K562 (cell line): ENCODE results near the gene HMGXB3. TPM values are rescaled to one million over a fixed set of nuclear protein-coding genes. Genes with fewer than 3 reads are reported as not detected.
A peak's percentile ranks its signal among the peaks of the same experiment; 100 is the strongest.

ENCODE experiments used
- ATAC-seq: fragments of 200-7000 bp; cut with Tn5 transposase; 3 replicates; pipeline ENCODE4 v1.9.1; 2020; ENCODE audit warnings: moderate library complexity
- BruUV-seq: library from RNA; stranded (reverse); fragments of 400-500 nt; replicated peaks from 2 replicates; lab custom pipeline; 2021; lab: Mats Ljungman, UMichigan
- CTCF ChIA-PET: fragments of 300-600 bp; formaldehyde crosslinking; extraction: SDS; loops from one replicate; lab custom pipeline; 2021; ENCODE audit warnings: low intra/inter-chr PET ratio; lab: Yijun Ruan, JAX
- POLR2A ChIA-PET: fragments of 300-600, 350-650 bp; sonication (Branson Sonifier 250); formaldehyde crosslinking; extraction: SDS; loops from one replicate; lab custom pipeline; 2021; ENCODE audit warnings: antibody characterized with exemption, inconsistent platforms; lab: Yijun Ruan, JAX
- DNase-seq, 4 experiments: peaks; one replicate each; pipeline versions ENCODE4 v3.0.0 to v3.0.0-alpha.2; 2011 to 2018; ENCODE audit warnings: low spot score in 3 of 4, mixed read lengths in 3 of 4; ENCODE audit errors: extremely low read depth in 1 of 4
- FAIRE-seq: peaks from 2 replicates; lab custom pipeline; 2011; peaks lifted over from hg19 to GRCh38; lab: Jason Lieb, UNC
- H2AFZ ChIP-seq: 2 replicates; pipeline ENCODE4 v1.6.0; 2011; ENCODE audit warnings: low read depth, low read length, control low read depth, inconsistent platforms
- H3K27ac ChIP-seq: fragments of 200-600 bp; 3 replicates; pipeline ENCODE4 v1.8.0; 2011; ENCODE audit warnings: low read depth, mild to moderate bottlenecking, control low read depth, inconsistent platforms, low read length, moderate library complexity, mixed read lengths; ENCODE audit errors: extremely low read depth
- H3K27me3 ChIP-seq, 2 experiments: fragments of 300-600 bp in 1 of 2; 2 replicates in 1 of 2; 3 replicates in 1 of 2; pipeline versions ENCODE4 v1.6.0 to v1.8.0; 2011; ENCODE audit warnings: inconsistent platforms in 2 of 2, low read length in 2 of 2, mild to moderate bottlenecking in 1 of 2, mixed read lengths in 1 of 2, moderate library complexity in 1 of 2; ENCODE audit not compliant: control insufficient read depth in 2 of 2, insufficient read depth in 2 of 2
- H3K36me3 ChIP-seq: fragments of 300-600 bp; 3 replicates; pipeline ENCODE4 v1.8.0; 2011; ENCODE audit warnings: mild to moderate bottlenecking, low read length, inconsistent platforms; ENCODE audit not compliant: control insufficient read depth, insufficient read depth
- H3K4me1 ChIP-seq, 2 experiments: fragments of 200-600 bp in 1 of 2; replicated peaks in 1 of 2; 2 replicates in 1 of 2; 3 replicates in 1 of 2; pipeline versions ENCODE4 v1.5.1 to v1.8.0; 2011; ENCODE audit warnings: inconsistent platforms in 2 of 2, low read length in 2 of 2, mild to moderate bottlenecking in 1 of 2, mixed read lengths in 1 of 2, moderate library complexity in 1 of 2; ENCODE audit not compliant: control insufficient read depth in 2 of 2, insufficient read depth in 2 of 2
- H3K4me2 ChIP-seq: 2 replicates; pipeline ENCODE4 v1.6.1; 2011; ENCODE audit warnings: low read length, control low read depth, inconsistent platforms, mixed read lengths; ENCODE audit not compliant: insufficient read depth
- H3K4me3 ChIP-seq: fragments of 200-600 bp; sonication (generic), shearing (Covaris generic); 2 replicates; pipeline ENCODE4 v1.5.1; 2016; ENCODE audit warnings: control low read depth, inconsistent platforms
- H3K79me2 ChIP-seq: fragments of 200-600 bp; 3 replicates; pipeline ENCODE4 v1.8.0; 2011; ENCODE audit warnings: low read length, inconsistent platforms; ENCODE audit not compliant: control insufficient read depth, insufficient read depth
- H3K9ac ChIP-seq, 2 experiments: 2 replicates each; pipeline versions ENCODE4 v1.6.0 to v1.6.1; 2011; ENCODE audit warnings: low read depth in 2 of 2, low read length in 2 of 2, control low read depth in 1 of 2, inconsistent platforms in 1 of 2, mild to moderate bottlenecking in 1 of 2, mixed read lengths in 1 of 2; ENCODE audit not compliant: insufficient read depth in 1 of 2
- H3K9me1 ChIP-seq: one replicate; pipeline ENCODE4 v1.6.0; 2011; ENCODE audit warnings: inconsistent platforms, mild to moderate bottlenecking, low read length, moderate library complexity; ENCODE audit not compliant: control insufficient read depth, insufficient read depth
- H3K9me3 ChIP-seq: replicated peaks from 2 replicates; pipeline ENCODE4 v1.5.1; 2011; ENCODE audit warnings: low read depth, low read length, inconsistent platforms; ENCODE audit not compliant: control insufficient read depth, insufficient read depth
- H4K20me1 ChIP-seq: replicated peaks from 2 replicates; pipeline ENCODE4 v1.6.1; 2011; ENCODE audit warnings: low read length, inconsistent platforms, mixed read lengths; ENCODE audit not compliant: control insufficient read depth, insufficient read depth
- AFF4 ChIP-seq: sonication (generic); formaldehyde crosslinking; IDR thresholded peaks from 2 replicates; pipeline ENCODE4 v1.8.0; 2023; ENCODE audit warnings: mild to moderate bottlenecking, missing genetic modification reagents
- BRD4 ChIP-seq: fragments of 200-600 bp; sonication (generic); IDR thresholded peaks from 2 replicates; pipeline ENCODE4 v1.6.1; 2017; ENCODE audit warnings: inconsistent platforms
- CC2D1A ChIP-seq: fragments of 450-650 bp; IDR thresholded peaks from 2 replicates; pipeline ENCODE4 v1.6.1; 2017; ENCODE audit warnings: mild to moderate bottlenecking
- ELF4 ChIP-seq: fragments of 450-650 bp; formaldehyde crosslinking; IDR thresholded peaks from 2 replicates; pipeline ENCODE4 v1.4.0; 2022; ENCODE audit warnings: missing genetic modification characterization
- HMGN3 ChIP-seq: IDR thresholded peaks from 2 replicates; pipeline ENCODE4 v1.6.1; 2011; ENCODE audit warnings: borderline replicate concordance, low read depth, mild to moderate bottlenecking, mixed read lengths, low read length; ENCODE audit not compliant: insufficient read length; ENCODE audit errors: extremely low read depth
- MEIS2 ChIP-seq: fragments of 450-650 bp; IDR thresholded peaks from 2 replicates; pipeline ENCODE4 v1.6.1; 2014; ENCODE audit warnings: mild to moderate bottlenecking; ENCODE audit not compliant: partially characterized antibody
- NONO ChIP-seq, 2 experiments: fragments of 200-400 bp in 1 of 2; fragments of 450-650 bp in 1 of 2; formaldehyde crosslinking in 1 of 2; IDR thresholded peaks; 2 replicates each; pipeline ENCODE4 v1.6.1; 2017; ENCODE audit warnings: low read depth in 2 of 2, mild to moderate bottlenecking in 2 of 2, moderate library complexity in 2 of 2, low read length in 1 of 2
- RB1 ChIP-seq: fragments of 450-650 bp; IDR thresholded peaks from 2 replicates; pipeline ENCODE4 v1.6.1; 2017; ENCODE audit warnings: low read depth, mild to moderate bottlenecking
- SMAD2 ChIP-seq: fragments of 150-350 bp; IDR thresholded peaks from 2 replicates; pipeline ENCODE4 v1.6.1; 2014; ENCODE audit warnings: low read depth, mild to moderate bottlenecking, low read length
- SMAD4 ChIP-seq: fragments of 250-450 bp; sonication (Bioruptor Pico); conservative IDR thresholded peaks from 2 replicates; pipeline ENCODE4 v1.8.0; 2021; ENCODE audit warnings: inconsistent platforms, mild to moderate bottlenecking, moderate library complexity
- VEZF1 ChIP-seq: fragments of 200-800 bp; sonication (Bioruptor generic); IDR thresholded peaks from 2 replicates; pipeline ENCODE4 v1.6.1; 2017; ENCODE audit warnings: missing genetic modification characterization, missing compliant biosample characterization
- ZC3H4 ChIP-seq: sonication (generic); formaldehyde crosslinking; IDR thresholded peaks from 2 replicates; pipeline ENCODE4 v1.9.0; 2021; ENCODE audit warnings: missing genetic modification reagents, borderline replicate concordance
- ZFP36 ChIP-seq: fragments of 150-350 bp; IDR thresholded peaks from 2 replicates; pipeline ENCODE4 v1.6.1; 2018; ENCODE audit warnings: low read length, low read depth; ENCODE audit not compliant: partially characterized antibody
- WGBS: fragments of 100-300 bp; shearing (Covaris generic); methylation state at CpG from one replicate; pipeline ENCODE4 v1.1.6; 2016; ENCODE audit warnings: low coverage, mixed read lengths; ENCODE audit not compliant: insufficient coverage; ENCODE audit errors: missing lambda C conversion rate; 5-methylcytosine and 5-hydroxymethylcytosine counted together
- in situ Hi-C: fragments of 300-500 bp; cut with MboI; formaldehyde crosslinking; loops from 4 replicates; pipeline ENCODE4 v1.15.0; 2018; ENCODE audit warnings: inconsistent platforms, mixed read lengths
- intact Hi-C: fragments of 100-400 bp; cut with micrococcal nuclease; formaldehyde crosslinking; loops from 2 replicates; pipeline ENCODE4 v1.14.2; 2022
- polyA plus RNA-seq, 8 experiments: library from polyadenylated mRNA; depleted of rRNA in 4 of 8; stranded (reverse) in 5 of 8; unstranded in 3 of 8; fragments of >200 nt; fragmentation: Nextera tagmentation in 2 of 8; fragmentation: Illumina TruSeq in 1 of 8; extraction: Ambion mirVana in 2 of 8; extraction: Trizol in 1 of 8; gene quantifications; 2 replicates each; pipeline versions ENCODE4 v1.2.1 to v1.2.3, GENCODE V29; 2011 to 2014; ENCODE audit warnings: inconsistent platforms in 1 of 8, missing spikeins in 1 of 8
- total RNA-seq, 7 experiments: library from RNA; depleted of rRNA in 6 of 7; stranded (reverse); fragments of >200 nt in 6 of 7; fragmentation: Illumina TruSeq in 2 of 7; extraction: Trizol in 2 of 7; gene quantifications; 2 replicates each; pipeline versions ENCODE4 v1.2.1 to v1.2.3, GENCODE V29; 2011 to 2021; ENCODE audit warnings: low replicate concordance in 1 of 7

HMGXB3 gene
- total and polyA plus RNA-seq, 9 of the 15 experiments (the other 6 are each of a cell fraction or from before 2014, with no cell fraction given), result 1.8 to 44.1 (median 32.2) TPM

GRCh38 chr5:150000990-150001659 is 586 bp downstream of the HMGXB3 start:
- Histone ChIP-seq H4K20me1 (0 out of 2 replicates have a peak, but pooled peaks cover 12% of the 10 kb centered on the region), H3K9me1 (no peaks in the 10 kb centered on the region), H3K4me2 (peak overlapping the region; percentile 100), H3K36me3 (peaks cover 37% of the 10 kb centered on the region), H3K4me3 (peak overlapping the region; percentile 84), H3K9ac (peak overlapping the region; percentile 93 to 95), H2AFZ (peak overlapping the region; percentile 94), H3K27me3 (no peaks in the 10 kb centered on the region), H3K9me3 (no peaks in the 10 kb centered on the region), H3K4me1 (peaks cover 11 to 15% of the 10 kb centered on the region in 2 experiments; a peak in 4 of 5 replicates), H3K79me2 (peaks cover 69% of the 10 kb centered on the region), H3K27ac (peak overlapping the region; percentile 95)
- POLR2A ChIA-PET, result interaction anchor here (0.7 to 1.8 kb wide), 11 partner anchors 9 to 174 kb away, joined by 3 to 5 read pairs (median 3); no protein-coding TSS in a partner anchor
- in situ Hi-C loops, result no loop called here
- DNase-seq (peak; percentile 29 to 73 (median 63)), ATAC-seq (peak; percentile 67), FAIRE-seq (no peak)
- no TSS peak for BruUV-seq
- intact Hi-C loops, result no loop called here
- under 1% methylated on average over 36 of the region's 44 CpGs for WGBS
- CTCF ChIA-PET, result no interaction called here
- TF ChIP-seq HMGN3 (no peak), RB1 (0 out of 2 replicates have a peak, but pooled peaks have one; percentile 13), SMAD2 (no peak), ZC3H4 (CRISPR knock-in tag) (no peak), ZFP36 (peak; percentile 90), SMAD4 (0 out of 2 replicates have a peak, but pooled peaks have one; percentile 32), VEZF1 (CRISPR knock-in tag) (0 out of 2 replicates have a peak, but pooled peaks have one; percentile 6), MEIS2 (no peak), NONO (IDR thresholded peaks at IDR 0.05; ENCODE audit: low read depth in 2 of 2, low read length in 1 of 2) (0 out of 4 replicates have a peak, but pooled peaks of 1 of the 2 experiments have one; percentile 15), ELF4 (CRISPR knock-in tag) (no peak), AFF4 (CRISPR knock-in tag) (0 out of 2 replicates have a peak, but pooled peaks have one; percentile 4), CC2D1A (no peak), BRD4 (0 out of 2 replicates have a peak, but pooled peaks have one; percentile 16)
